SK-N-SH treated with all-trans-retinoic acid at 6 μM for 48 hours (cell line): Measurements from ENCODE around the gene LRRC36.

Experiments used
- CSDC2 ChIP-seq: fragments of 250-450 bp; sonication (Bioruptor Pico); IDR thresholded peaks from 2 replicates; pipeline ENCODE4 v1.5.0; 2020; ENCODE audit warnings: mild to moderate bottlenecking, moderate library complexity
- ESRRG ChIP-seq: fragments of 250-450 bp; sonication (Bioruptor Pico); IDR thresholded peaks from 2 replicates; pipeline ENCODE4 v1.6.1; 2021; ENCODE audit warnings: mild to moderate bottlenecking
- GLIS3 ChIP-seq: fragments of 250-450 bp; sonication (Bioruptor Pico); IDR thresholded peaks from 2 replicates; pipeline ENCODE4 v1.5.0; 2020; ENCODE audit warnings: mild to moderate bottlenecking, moderate library complexity
- PATZ1 ChIP-seq: fragments of 250-450 bp; sonication (Bioruptor Pico); IDR thresholded peaks from 2 replicates; pipeline ENCODE4 v1.8.0; 2020; ENCODE audit warnings: mild to moderate bottlenecking, moderate library complexity, borderline replicate concordance
- RARB ChIP-seq: fragments of 250-450 bp; sonication (Bioruptor Pico); IDR thresholded peaks from 2 replicates; pipeline ENCODE4 v1.8.0; 2021; ENCODE audit warnings: mild to moderate bottlenecking, moderate library complexity
- TSHZ2 ChIP-seq: fragments of 250-450 bp; sonication (Bioruptor Pico); IDR thresholded peaks from 2 replicates; pipeline ENCODE4 v1.5.0; 2020; ENCODE audit warnings: mild to moderate bottlenecking, moderate library complexity
- ZNF70 ChIP-seq: fragments of 450-650 bp; formaldehyde crosslinking; IDR thresholded peaks from 2 replicates; pipeline ENCODE4 v1.5.0; 2020; ENCODE audit warnings: mild to moderate bottlenecking, moderate library complexity
- ZNF8 ChIP-seq: fragments of 450-650 bp; formaldehyde crosslinking; IDR thresholded peaks from 2 replicates; pipeline ENCODE4 v1.5.0; 2020; ENCODE audit warnings: mild to moderate bottlenecking, moderate library complexity

- no peak for TF ChIP-seq ZNF70 (CRISPR knock-in tag)
- TF ChIP-seq ESRRG, result no peak
- TF ChIP-seq CSDC2 (CRISPR knock-in tag), result no peak
- TF ChIP-seq PATZ1 (CRISPR knock-in tag), result no peak
- no peak for TF ChIP-seq ZNF8
- TF ChIP-seq RARB (CRISPR knock-in tag), result no peak
- TF ChIP-seq TSHZ2, result no peak
- TF ChIP-seq GLIS3 (CRISPR knock-in tag), result no peak
These were observed 58.3 kb downstream of the LRRC36 start for GRCh38 chr16:67384778-67385510.
